SH-SY5Y (cell line): ENCODE data around the gene PGA4.
"Not testable (repeated sequence)": the region's sequence is repeated elsewhere in the genome, so short reads cannot be mapped to it uniquely, and the experiment has no call there.

Experiments used
- GATA2 ChIP-seq: IDR thresholded peaks from 2 replicates; pipeline ENCODE4 v1.6.1; 2011; ENCODE audit warnings: mild to moderate bottlenecking, low read depth, low read length
- GATA3 ChIP-seq: IDR thresholded peaks from 2 replicates; pipeline ENCODE4 v1.6.1; 2011; ENCODE audit warnings: low read depth, mild to moderate bottlenecking, low read length, moderate library complexity

- not testable (repeated sequence) for TF ChIP-seq GATA2, GATA3
These were observed 18.7 kb downstream of the PGA4 start, which contains the start of gene PGA5 for GRCh38 chr11:61240875-61241274.
